T-cell (primary cell): Measurements from ENCODE around the gene GMPR. TPM values are rescaled to one million over a fixed set of nuclear protein-coding genes. Genes with fewer than 3 reads are reported as not detected.

Source experiments
- ATAC-seq, 4 experiments: fragments of 200-7000 bp in 3 of 4; fragments of 150-1000 bp in 1 of 4; cut with Tn5 transposase; replicated peaks in 1 of 4; 1 replicate in 3 of 4; 2 replicates in 1 of 4; pipeline ENCODE4 v1.10.0; 2021; ENCODE audit warnings: moderate library complexity in 3 of 4, mild to moderate bottlenecking in 2 of 4, moderate number of reproducible peaks in 1 of 4
- CTCF ChIA-PET, 2 donors: fragments of 300-600 bp; sonication (Branson Sonifier 250); formaldehyde crosslinking; loops; one replicate each; lab custom pipeline; 2022; ENCODE audit warnings: antibody characterized with exemption in 2 of 2; lab: Charles Lee
- POLR2A ChIA-PET, 2 donors: fragments of 300-600 bp; sonication (Branson Sonifier 250); formaldehyde crosslinking; loops; one replicate each; lab custom pipeline; 2022; ENCODE audit warnings: antibody characterized with exemption in 2 of 2; lab: Charles Lee
- DNase-seq, 35 experiments: peaks; one replicate each; pipeline versions ENCODE4 v3.0.0 to v3.0.0-alpha.2; 2013 to 2023
- H3K27ac ChIP-seq: one replicate; pipeline ENCODE4 v1.5.1; 2013; ENCODE audit warnings: low read length
- H3K27me3 ChIP-seq, 2 experiments: replicated peaks in 1 of 2; 1 replicate in 1 of 2; 2 replicates in 1 of 2; pipeline versions ENCODE4 v1.6.1 to v1.7.0; 2013; ENCODE audit warnings: low read length in 1 of 2, mixed read lengths in 1 of 2; ENCODE audit not compliant: control insufficient read depth in 2 of 2, insufficient read depth in 2 of 2; ENCODE audit errors: extremely low read depth in 1 of 2
- H3K36me3 ChIP-seq, 2 donors: 1 replicate in 1 of 2; 2 replicates in 1 of 2; pipeline versions ENCODE4 v1.6.1 to v1.7.0; 2013; ENCODE audit warnings: low read length in 1 of 2; ENCODE audit not compliant: control insufficient read depth in 2 of 2, insufficient read depth in 1 of 2; ENCODE audit errors: extremely low read depth in 1 of 2
- H3K4me1 ChIP-seq, 2 experiments: 1 replicate in 1 of 2; 2 replicates in 1 of 2; pipeline versions ENCODE4 v1.6.1 to v1.7.0; 2013; ENCODE audit warnings: low read length in 2 of 2, mixed read lengths in 1 of 2; ENCODE audit not compliant: insufficient read depth in 2 of 2, control insufficient read depth in 1 of 2; ENCODE audit errors: extremely low read depth in 1 of 2
- H3K4me3 ChIP-seq, 2 donors: 1 replicate in 1 of 2; 2 replicates in 1 of 2; pipeline versions ENCODE4 v1.5.1 to v1.7.0; 2013; ENCODE audit warnings: mild to moderate bottlenecking in 2 of 2, low read length in 1 of 2, moderate library complexity in 1 of 2; ENCODE audit not compliant: control insufficient read depth in 1 of 2; ENCODE audit errors: extremely low read depth in 1 of 2
- H3K9me3 ChIP-seq: 2 replicates; pipeline ENCODE4 v1.7.0; 2013
- H3K27ac Mint-ChIP-seq, 2 donors: one replicate each; pipeline ENCODE4 v1.8.0; 2020 to 2021; ENCODE audit warnings: mild to moderate bottlenecking in 2 of 2, mixed read lengths in 2 of 2
- H3K27me3 Mint-ChIP-seq, 2 donors: one replicate each; pipeline ENCODE4 v1.8.0; 2021 to 2022; ENCODE audit warnings: mixed read lengths in 2 of 2
- H3K36me3 Mint-ChIP-seq: one replicate; pipeline ENCODE4 v1.8.0; 2021; ENCODE audit warnings: mixed read lengths
- H3K4me1 Mint-ChIP-seq, 3 donors: one replicate each; pipeline ENCODE4 v1.8.0; 2020 to 2022; ENCODE audit warnings: mixed read lengths in 3 of 3, mild to moderate bottlenecking in 1 of 3
- H3K4me3 Mint-ChIP-seq, 3 donors: one replicate each; pipeline ENCODE4 v1.8.0; 2020 to 2022; ENCODE audit warnings: mild to moderate bottlenecking in 3 of 3, mixed read lengths in 3 of 3, moderate library complexity in 3 of 3
- H3K9me3 Mint-ChIP-seq, 3 donors: one replicate each; pipeline ENCODE4 v1.8.0; 2020 to 2022; ENCODE audit warnings: mixed read lengths in 3 of 3
- WGBS: methylation state at CpG from one replicate; pipeline ENCODE4 v1.1.5; 2013; ENCODE audit warnings: missing lambda C conversion rate; ENCODE audit not compliant: insufficient coverage; 5-methylcytosine and 5-hydroxymethylcytosine counted together
- total RNA-seq, 35 experiments: library from RNA in 6 of 35; stranded (reverse) in 6 of 35; fragments of 120-200 nt in 1 of 35; gene quantifications; one replicate each; pipeline versions ENCODE4 v1.2.1 to v1.2.4 and lab custom pipeline; 2013 to 2026

GMPR gene
- total RNA-seq, 5 donors from 2014 or later (not counting 1 experiment from before 2014, with no cell fraction given), result 0.26 to 1.4 (median 0.68) TPM

GRCh38 chr6:16270178-16270794 is 31.9 kb downstream of the GMPR start:
- WGBS, result 97% methylated on average over 4 of the region's 5 CpGs
- no peak overlapping the region for H3K4me3 Mint-ChIP-seq

GRCh38 chr6:16271428-16271827 is 33.0 kb downstream of the GMPR start:
- Histone ChIP-seq H3K27ac (no peak overlapping the region), H3K27me3 (no peaks in the 10 kb centered on the region), H3K36me3 (no peaks in the 10 kb centered on the region), H3K4me1 (no peaks in the 10 kb centered on the region), H3K4me3 (no peak overlapping the region), H3K9me3 (no peaks in the 10 kb centered on the region)
- peaks cover 0 to 2% of the 10 kb centered on the region in 2 donors for H3K27me3 Mint-ChIP-seq
- no peak overlapping the region for H3K27ac Mint-ChIP-seq
- WGBS, result 94% methylated on average over 2 of the region's 5 CpGs
- H3K9me3 Mint-ChIP-seq, result no peaks in the 10 kb centered on the region
- no peak overlapping the region for H3K4me3 Mint-ChIP-seq
- H3K36me3 Mint-ChIP-seq, result no peaks in the 10 kb centered on the region
- POLR2A ChIA-PET, result interaction anchor here in 1 of 2 donors (0.5 to 0.6 kb wide), 2 partner anchors 52 to 1328 kb away, joined by 5 to 18 read pairs; partner anchors contain the start of gene FAM8A1
- DNase-seq, result no peak
- CTCF ChIA-PET, result no interaction called here
- no peaks in the 10 kb centered on the region for H3K4me1 Mint-ChIP-seq
- ATAC-seq, result no peak

More at GRCh38 chr6:16270178-16270794, 31.9 kb downstream of the GMPR start:
- H3K27ac ChIP-seq, result no peak overlapping the region
- Mint-ChIP-seq H3K27me3 (peaks cover 0 to 2% of the 10 kb centered on the region in 2 donors), H3K9me3 (no peaks in the 10 kb centered on the region), H3K4me1 (no peaks in the 10 kb centered on the region), H3K36me3 (no peaks in the 10 kb centered on the region), H3K27ac (no peak overlapping the region)
- no peak overlapping the region for H3K4me3 ChIP-seq
- ATAC-seq (no peak), DNase-seq (no peak)
- H3K27me3 ChIP-seq, result peaks cover 0 to 2% of the 10 kb centered on the region in 2 experiments
- ChIA-PET CTCF (no interaction called here), POLR2A (interaction anchor here in 1 of 2 donors (0.6 kb wide), 1 partner anchor 21 kb away, joined by 3 read pairs; no protein-coding TSS in a partner anchor)
- H3K4me1 ChIP-seq, result no peaks in the 10 kb centered on the region
- no peaks in the 10 kb centered on the region for H3K36me3 ChIP-seq
- H3K9me3 ChIP-seq, result no peaks in the 10 kb centered on the region

GRCh38 chr6:16272201-16272600 is 33.8 kb downstream of the GMPR start:
- Histone ChIP-seq H3K36me3 (no peaks in the 10 kb centered on the region), H3K4me1 (no peaks in the 10 kb centered on the region), H3K27ac (no peak overlapping the region), H3K27me3 (no peaks in the 10 kb centered on the region), H3K9me3 (no peaks in the 10 kb centered on the region), H3K4me3 (no peak overlapping the region)
- ATAC-seq, result no peak
- Mint-ChIP-seq H3K36me3 (no peaks in the 10 kb centered on the region), H3K4me1 (no peaks in the 10 kb centered on the region), H3K9me3 (no peaks in the 10 kb centered on the region), H3K27me3 (peaks cover 0 to 3% of the 10 kb centered on the region in 2 donors), H3K4me3 (no peak overlapping the region), H3K27ac (no peak overlapping the region)
- DNase-seq, result no peak
- POLR2A ChIA-PET, result no interaction called here
- CTCF ChIA-PET, result no interaction called here
- WGBS, result no CpG with 5 or more reads among the region's 1 CpG

GRCh38 chr6:16273256-16273655 is 34.9 kb downstream of the GMPR start:
- ChIA-PET CTCF (no interaction called here), POLR2A (no interaction called here)
- Mint-ChIP-seq H3K36me3 (no peaks in the 10 kb centered on the region), H3K27me3 (peaks cover 0 to 9% of the 10 kb centered on the region in 2 donors), H3K9me3 (no peaks in the 10 kb centered on the region), H3K27ac (no peak overlapping the region), H3K4me1 (no peaks in the 10 kb centered on the region), H3K4me3 (no peak overlapping the region)
- DNase-seq (no peak), ATAC-seq (no peak)
- Histone ChIP-seq H3K4me1 (no peaks in the 10 kb centered on the region), H3K27ac (no peak overlapping the region), H3K9me3 (no peaks in the 10 kb centered on the region), H3K36me3 (no peaks in the 10 kb centered on the region), H3K4me3 (no peak overlapping the region), H3K27me3 (no peaks in the 10 kb centered on the region)
- WGBS, result 20% methylated on average over 1 of the region's 1 CpG

- DNase-seq, result no peak
- no peak overlapping the region for H3K27ac ChIP-seq
Measured at GRCh38 chr6:16274483-16274882, 36.1 kb downstream of the GMPR start.

GRCh38 chr6:16274885-16275589 is 36.6 kb downstream of the GMPR start:
- H3K9me3 ChIP-seq, result no peaks in the 10 kb centered on the region
- peaks cover 0 to 9% of the 10 kb centered on the region in 2 donors for H3K27me3 Mint-ChIP-seq
- H3K27me3 ChIP-seq, result no peaks in the 10 kb centered on the region
- H3K27ac ChIP-seq, result no peak overlapping the region
- H3K4me1 Mint-ChIP-seq, result no peaks in the 10 kb centered on the region
- 97% methylated on average over 3 of the region's 10 CpGs for WGBS
- no peak overlapping the region for H3K4me3 Mint-ChIP-seq
- ChIA-PET CTCF (interaction anchor here in 1 of 2 donors (0.7 kb wide), 2 partner anchors 322 to 1198 kb away, joined by 3 read pairs; no protein-coding TSS in a partner anchor), POLR2A (no interaction called here)
- H3K4me1 ChIP-seq, result no peaks in the 10 kb centered on the region
- H3K27ac Mint-ChIP-seq, result no peak overlapping the region
- ATAC-seq, result no peak
- DNase-seq, result no peak
- H3K9me3 Mint-ChIP-seq, result no peaks in the 10 kb centered on the region
- H3K36me3 Mint-ChIP-seq, result no peaks in the 10 kb centered on the region
- no peaks in the 10 kb centered on the region for H3K36me3 ChIP-seq
- no peak overlapping the region for H3K4me3 ChIP-seq

More at GRCh38 chr6:16274483-16274882, 36.1 kb downstream of the GMPR start:
- Histone ChIP-seq H3K36me3 (no peaks in the 10 kb centered on the region), H3K4me1 (no peaks in the 10 kb centered on the region), H3K9me3 (no peaks in the 10 kb centered on the region), H3K27me3 (no peaks in the 10 kb centered on the region), H3K4me3 (no peak overlapping the region)
- H3K4me3 Mint-ChIP-seq, result no peak overlapping the region
- CTCF ChIA-PET, result no interaction called here
- 77% methylated on average over 2 of the region's 4 CpGs for WGBS
- no peaks in the 10 kb centered on the region for H3K9me3 Mint-ChIP-seq
- H3K27me3 Mint-ChIP-seq, result peaks cover 0 to 9% of the 10 kb centered on the region in 2 donors
- ATAC-seq, result no peak
- H3K36me3 Mint-ChIP-seq, result no peaks in the 10 kb centered on the region
- no peaks in the 10 kb centered on the region for H3K4me1 Mint-ChIP-seq
- POLR2A ChIA-PET, result no interaction called here
- H3K27ac Mint-ChIP-seq, result no peak overlapping the region
